ENCODE measurements around the gene RABIF.
A peak's percentile ranks its signal among the peaks of the same experiment; 100 is the strongest.

Gene RABIF

DNA sequence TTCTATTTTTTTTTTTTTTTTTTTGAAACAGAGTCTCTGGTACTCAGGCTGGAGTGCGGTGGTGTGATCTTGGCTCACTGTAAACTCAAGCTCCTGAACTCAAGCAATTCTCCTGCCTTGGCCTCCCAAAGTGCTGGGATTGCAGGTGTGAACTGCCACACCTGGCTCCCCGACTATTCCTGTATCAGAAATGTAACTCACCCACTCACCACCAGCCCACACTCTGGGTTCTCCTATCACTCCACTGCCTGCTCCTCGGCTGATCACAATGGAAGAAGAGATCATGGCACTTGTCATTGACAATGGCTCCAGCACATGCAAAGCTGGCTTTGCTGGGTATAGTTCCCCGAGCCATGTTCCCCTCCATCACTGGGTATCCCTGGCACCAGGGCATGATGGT is 15.9 kb downstream of the RABIF start:
- no peak for DNase-seq (ENCODE audit: low read depth in 3 of 3)

DNA sequence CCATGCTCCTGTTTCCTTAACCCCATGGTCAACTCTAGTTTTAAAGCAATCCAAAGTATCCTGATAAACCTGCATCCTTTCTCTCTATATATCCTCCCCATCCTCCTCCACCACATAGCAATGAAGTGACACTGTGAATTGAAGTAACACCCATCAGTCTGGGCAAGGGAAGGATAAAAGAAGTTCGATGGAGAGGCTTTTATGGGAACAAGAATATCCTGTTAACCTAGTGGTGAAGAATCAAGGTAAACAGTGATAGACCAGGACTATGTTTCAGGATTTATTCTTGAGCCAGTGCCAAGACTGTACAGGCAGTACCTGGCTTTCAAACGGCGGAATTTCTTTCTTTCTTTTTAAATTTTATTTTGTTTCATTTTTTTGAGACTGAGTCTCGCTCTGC is 17.6 kb downstream of the RABIF start:
- DNase-seq (ENCODE audit: low read depth in 3 of 3), result no peak

DNA sequence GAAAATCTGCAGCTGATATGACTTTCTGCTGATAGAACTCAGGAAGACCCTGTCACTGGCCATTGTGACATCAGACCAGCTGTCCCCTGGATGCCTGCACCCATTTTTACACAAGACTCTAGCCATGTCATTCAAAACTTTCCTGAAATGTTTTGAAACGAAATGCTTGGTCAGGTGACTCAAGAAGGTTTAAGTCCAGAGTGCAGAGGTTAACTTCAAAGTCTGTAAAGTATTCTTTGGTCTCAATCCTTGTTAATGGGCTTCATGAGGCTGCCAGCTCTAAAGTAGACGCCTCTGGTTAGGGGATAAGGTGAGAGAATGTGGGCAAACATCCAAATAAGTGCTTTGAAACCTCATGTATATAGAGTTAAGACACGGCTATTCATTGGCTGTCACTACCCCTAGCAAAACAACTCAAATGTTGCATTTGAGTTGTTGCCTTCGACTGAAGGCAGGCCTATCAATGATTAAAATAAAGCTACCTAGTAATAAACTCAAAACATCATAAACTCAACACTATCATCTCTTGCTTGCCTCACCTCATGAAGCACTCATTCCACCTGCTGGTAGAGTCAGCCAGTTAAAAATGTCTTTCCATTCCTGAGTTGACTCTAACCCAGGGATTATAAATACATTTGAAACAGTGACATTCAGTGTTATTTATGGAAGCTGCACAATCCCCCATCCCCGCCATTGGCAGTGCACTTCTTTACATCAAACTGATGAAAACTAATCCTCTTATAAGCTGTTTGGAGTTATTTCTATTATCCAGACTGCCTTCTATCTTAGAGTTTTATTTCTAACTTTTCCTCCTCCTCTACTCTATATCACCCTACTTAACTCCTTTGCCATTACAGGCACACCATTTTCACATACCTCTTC is 26.0 kb downstream of the RABIF start:
- no peak for DNase-seq (ENCODE audit: low read depth in 3 of 3)

DNA sequence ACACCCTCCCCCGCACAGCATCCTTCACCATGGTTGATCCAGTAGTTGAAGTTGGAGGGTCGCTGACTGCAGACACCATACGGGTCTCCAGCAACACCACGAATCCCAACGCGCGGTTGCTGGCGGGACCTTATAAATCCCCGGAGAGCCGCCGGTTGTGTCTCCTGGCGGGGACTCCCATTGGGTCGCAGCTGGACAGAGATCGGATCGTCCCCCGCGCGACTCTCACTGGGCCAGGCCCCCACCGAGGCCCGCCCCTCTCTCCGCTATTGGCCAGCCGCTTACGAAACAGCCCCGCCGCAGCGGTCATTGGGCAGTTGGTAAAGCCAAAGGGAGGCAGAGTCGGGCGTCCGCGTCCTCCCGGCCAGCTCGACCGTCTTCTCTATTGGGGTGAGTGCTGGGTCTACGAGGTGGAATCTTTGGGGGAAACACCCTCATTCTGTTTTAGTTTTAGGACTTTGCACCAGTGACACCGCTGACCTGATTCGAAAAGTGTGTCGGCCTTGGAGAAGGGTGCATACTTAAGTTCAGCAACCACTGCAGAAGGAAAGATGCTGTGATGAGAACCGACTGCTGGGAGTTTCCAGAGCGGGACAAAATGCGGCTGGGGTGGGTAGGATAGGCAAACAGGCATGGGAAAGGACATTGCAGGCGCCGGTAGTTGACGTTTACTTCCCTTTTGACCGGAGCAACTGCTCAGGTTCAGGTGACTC is 27.4 kb downstream of the RABIF start:
- peak in 1 of 3 donors; percentile 23 for DNase-seq (ENCODE audit: low read depth in 3 of 3)

- DNase-seq (ENCODE audit: low read depth in 3 of 3), result no peak
Measured at GRCh38 chr1:202860744-202861419, 28.1 kb downstream of the RABIF start.

DNA sequence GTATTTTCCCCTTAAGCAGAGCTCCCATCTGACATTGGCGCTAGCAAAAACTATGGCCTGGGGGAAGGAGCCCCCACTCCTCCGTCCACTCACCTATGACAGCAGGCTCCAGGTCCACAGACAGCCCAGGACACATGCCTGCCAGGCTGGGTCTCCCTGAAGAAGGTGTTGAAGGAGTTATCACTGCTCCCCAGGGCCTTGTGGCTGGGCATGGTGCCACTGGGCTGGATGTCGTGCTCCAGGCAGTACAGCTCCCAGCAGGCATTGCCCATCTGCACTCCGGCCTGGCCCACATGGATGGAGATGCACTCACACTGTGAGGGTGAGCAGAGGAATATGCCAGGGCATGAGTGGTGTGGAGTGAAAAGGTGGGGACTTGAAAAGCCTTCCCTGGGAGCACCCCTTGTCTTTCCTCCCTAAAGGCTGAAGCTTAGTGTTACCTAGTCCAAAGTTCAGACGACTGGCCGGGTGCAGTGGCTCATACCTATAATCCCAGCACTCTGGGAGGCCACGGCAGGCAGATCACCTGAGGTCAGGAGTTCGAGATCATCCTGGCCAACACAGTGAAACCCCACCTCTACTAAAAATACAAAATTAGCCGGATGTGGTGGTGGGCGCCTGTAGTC is 30.0 kb downstream of the RABIF start:
- DNase-seq (ENCODE audit: low read depth in 3 of 3), result no peak

DNA sequence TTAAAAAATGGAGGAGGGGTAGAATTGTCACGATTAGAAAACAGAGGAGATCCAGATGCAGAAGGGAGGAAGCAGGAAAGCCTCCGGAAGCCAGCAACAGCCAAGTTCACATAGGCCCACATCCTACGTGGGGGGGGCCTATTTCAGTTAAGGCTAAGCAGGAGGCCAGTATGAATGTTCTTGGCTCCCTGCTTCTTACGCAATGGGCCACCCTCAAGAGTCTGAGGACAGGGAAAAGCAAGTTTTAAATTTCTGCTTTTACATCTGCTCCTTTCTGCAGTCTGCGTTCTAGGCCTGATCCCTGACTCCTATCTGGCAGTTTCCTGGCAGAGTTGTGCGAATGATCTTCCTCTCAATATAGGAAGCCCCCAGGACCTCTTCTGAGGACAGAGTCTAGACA is 30.6 kb downstream of the RABIF start:
- no peak for DNase-seq (ENCODE audit: low read depth in 3 of 3)

DNA sequence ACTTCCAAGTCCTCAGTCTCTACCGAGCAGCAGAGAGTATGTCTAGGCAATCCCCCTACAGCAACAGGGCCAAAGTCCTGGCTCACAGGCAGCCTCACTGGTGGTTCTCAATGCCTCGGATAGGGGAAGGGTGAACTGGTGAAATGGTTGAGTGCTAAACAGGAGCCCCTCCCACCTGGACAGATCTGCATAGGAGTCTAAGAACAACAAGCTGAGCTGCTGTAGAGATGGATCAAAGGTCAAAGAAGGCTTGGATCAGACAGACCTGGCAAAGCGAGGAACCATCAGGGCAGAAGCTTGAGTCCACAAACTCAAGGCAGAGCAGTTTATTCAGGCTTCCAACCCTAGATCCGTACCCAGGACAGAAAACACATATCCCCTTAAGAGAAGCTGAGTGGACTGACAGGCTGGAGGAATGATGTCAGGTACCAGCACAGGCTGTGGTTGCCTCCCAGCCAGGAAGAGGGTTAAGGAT is 31.8 kb downstream of the RABIF start:
- DNase-seq (ENCODE audit: low read depth in 3 of 3), result no peak

GRCh38 chr1:202856014-202856413 is 32.9 kb downstream of the RABIF start:
- DNase-seq (ENCODE audit: low read depth in 3 of 3), result no peak

DNA sequence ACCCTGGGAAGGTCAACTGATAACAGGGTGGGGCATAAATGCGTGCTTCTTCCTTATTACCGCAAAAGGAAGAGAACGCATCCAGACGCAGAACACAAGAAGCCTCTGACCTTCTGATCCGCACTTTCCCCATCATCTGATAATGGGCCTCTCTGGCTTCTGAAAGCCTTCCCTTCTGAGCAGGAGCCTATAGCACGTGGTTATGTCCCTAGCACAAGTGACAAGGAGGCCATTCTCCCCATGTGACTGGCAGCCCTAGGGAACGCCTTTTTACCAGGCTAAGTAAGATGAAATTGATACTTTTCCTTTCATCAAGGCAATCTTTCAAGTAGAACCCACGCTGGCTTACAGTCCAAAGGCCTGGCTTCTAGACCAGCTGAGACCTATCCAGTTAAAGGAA is 34.2 kb downstream of the RABIF start:
- no peak for DNase-seq (ENCODE audit: low read depth in 3 of 3)

DNA sequence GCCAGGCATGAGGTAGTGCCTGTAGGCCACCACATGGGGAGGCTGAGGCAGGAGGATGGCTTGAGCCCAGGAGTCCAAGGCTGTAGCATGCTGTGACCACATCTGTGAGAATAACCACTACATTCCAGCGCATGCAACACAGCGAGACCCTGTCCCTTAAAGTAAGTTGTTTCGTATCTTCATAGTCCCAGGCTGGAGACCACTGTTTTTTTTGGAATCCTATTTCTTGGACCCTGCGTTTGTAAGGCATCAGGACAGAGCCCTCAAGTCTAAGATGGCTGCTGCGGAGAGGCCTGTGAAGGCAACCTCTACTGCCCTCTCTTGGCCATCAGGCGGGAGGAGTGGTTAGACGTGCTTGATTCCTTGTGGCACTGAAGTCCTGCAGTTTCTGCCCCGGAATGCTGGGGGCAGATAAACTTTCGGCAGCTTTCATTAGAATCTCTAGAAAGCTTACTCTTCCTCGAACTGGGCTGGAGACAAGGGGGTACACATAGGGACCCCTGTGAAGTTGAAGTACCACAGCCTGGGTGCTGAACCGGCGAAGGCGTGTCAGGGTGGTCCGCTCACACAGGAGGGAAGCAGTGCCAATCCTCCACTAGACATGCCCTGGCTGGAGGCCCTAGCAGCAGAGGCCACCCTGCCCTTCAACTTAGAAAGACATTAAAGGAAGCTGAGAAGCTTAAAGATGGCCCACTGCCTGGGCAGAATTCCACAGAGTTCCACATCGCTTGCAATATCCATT is 36.6 kb downstream of the RABIF start:
- peak in 1 of 3 donors; percentile 27 for DNase-seq (ENCODE audit: low read depth in 3 of 3)

GRCh38 chr1:202850593-202851362 is 38.2 kb downstream of the RABIF start:
- no peak for DNase-seq (ENCODE audit: low read depth in 3 of 3)

DNA sequence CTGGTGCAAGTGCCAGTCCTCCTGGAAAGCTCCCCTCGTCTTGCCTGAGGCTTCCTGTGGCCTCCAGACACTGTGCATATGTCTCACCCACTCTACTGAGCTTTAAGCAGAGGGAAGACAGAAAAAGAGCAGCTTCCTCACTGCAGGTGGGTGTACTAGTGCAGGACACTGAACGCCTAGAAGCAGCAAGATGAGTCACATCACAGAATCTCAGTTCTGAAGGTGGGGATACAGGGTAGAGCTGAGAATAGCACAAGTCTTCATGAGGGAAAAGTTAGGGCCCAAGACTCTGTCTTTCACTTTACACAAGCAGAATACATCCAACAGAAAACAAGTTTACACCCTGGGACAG is 40.8 kb downstream of the RABIF start:
- DNase-seq (ENCODE audit: low read depth in 3 of 3), result no peak

DNA sequence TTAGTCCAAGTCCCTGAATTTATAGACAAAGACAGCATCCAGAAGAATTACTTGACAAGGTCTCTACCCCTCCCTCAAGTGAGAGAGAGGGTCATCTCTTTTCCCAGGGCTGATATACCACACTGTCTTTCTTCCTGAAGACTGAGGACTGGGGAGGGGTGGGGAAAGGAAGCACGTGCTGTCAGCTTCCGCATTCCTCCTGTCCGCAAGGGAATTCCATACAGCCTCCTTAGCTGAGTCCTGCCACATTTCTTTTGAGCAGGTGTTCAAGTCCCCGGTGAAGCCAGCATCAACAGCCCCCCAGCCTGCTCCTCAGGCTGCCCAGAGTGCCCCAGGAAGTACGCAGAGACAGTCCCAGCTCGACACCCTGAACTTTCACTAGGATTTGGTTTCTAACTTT is 44.0 kb downstream of the RABIF start:
- no peak for DNase-seq (ENCODE audit: low read depth in 3 of 3)

GRCh38 chr1:202844259-202844658 is 44.7 kb downstream of the RABIF start:
- DNase-seq (ENCODE audit: low read depth in 3 of 3), result no peak

DNA sequence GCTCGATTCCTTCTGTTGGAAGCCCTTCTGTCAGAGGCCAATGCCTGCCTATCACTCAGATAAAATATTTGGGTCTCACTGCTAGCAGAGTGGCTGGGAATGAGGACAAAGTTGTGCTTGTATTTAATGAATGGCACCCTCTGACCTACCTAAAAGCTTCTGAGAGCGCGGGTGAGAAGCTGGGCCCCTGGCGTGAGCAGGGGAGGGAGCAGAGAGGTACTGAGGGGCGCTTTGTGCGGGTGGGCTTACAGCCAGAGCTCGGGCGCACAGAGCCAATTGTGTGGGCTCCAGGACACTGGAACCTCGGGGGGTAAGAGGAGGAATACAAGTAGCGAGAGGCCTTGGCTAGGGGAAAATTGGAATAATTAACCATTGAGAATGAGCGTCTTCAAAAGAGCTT is 45.9 kb downstream of the RABIF start:
- no peak for DNase-seq (ENCODE audit: low read depth in 3 of 3)

DNA sequence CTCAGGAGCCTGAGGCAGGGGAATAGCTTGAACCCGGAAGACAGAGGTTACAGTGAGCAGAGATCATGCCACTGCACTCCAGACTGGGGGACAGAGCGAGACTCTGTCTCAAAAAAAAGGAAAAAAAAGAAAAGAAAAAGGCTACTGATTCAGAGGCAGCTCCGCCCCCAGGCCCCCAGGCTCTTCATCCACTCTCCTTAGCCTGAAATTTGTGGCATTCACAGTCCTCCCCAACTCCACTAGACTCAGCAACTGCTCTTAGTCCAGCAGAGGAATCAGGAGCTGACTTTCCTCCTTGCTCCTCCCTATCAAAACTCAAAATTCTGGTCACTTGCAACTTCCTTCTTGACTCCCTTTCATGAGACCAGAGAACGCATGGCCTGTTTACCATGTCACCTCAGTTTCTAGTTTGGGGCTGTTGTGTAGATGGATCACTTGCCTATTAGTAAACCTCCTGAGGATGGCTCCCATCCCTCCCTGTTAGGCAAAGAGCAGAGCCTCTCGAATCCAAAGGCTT is 51.1 kb downstream of the RABIF start:
- no peak for DNase-seq (ENCODE audit: low read depth in 3 of 3)

DNA sequence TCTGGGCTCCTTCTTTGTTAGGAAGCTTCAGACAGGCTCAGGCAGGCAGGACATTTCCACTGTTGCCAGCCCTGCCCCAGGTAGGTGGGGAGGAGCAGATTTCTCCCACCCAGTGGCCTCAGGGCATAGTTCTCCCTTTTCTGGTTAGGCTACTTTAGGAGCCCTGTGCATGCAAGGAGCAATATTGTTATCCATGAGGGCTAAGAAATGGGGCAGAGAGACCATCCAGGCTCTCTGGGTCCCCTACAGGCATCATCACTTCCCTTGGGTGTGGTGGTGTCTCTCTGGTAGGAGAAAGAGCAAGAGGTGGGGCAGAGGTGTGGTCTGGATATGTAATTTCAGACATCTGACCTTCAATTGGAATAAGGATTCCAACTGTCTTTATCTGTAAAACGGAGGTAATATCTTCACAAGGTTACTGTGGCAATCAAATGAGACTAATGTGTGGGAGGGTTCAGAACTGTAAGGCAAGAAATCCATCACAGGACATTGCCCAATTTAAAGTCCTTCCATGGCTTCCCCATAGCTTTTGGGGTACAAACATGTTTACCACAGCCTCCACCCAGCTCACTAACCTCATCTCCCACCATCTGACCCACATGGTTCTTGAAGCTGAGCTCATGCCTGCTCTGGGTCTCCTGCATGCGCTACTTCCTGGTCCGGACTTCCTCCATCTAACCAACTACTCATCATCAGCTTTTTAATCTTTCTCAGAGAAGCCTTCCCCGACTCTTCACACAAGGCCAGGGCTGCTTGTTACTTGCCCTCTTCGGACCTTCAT is 52.1 kb downstream of the RABIF start:
- no peak for DNase-seq (ENCODE audit: low read depth in 3 of 3)

- DNase-seq (ENCODE audit: low read depth in 3 of 3), result no peak
Measured at GRCh38 chr1:202835548-202836072, 53.3 kb downstream of the RABIF start.

Data from stimulated activated CD4-positive, alpha-beta T cell treated with anti-CD3 and anti-CD28 coated beads, TNF-alpha, amount 100 ng/mL, for 48 hours (primary cell).